ENCODE results near the gene NKAIN4. TPM values are rescaled to one million over a fixed set of nuclear protein-coding genes. Genes with fewer than 3 reads are reported as not detected.
"Not testable (repeated sequence)": the region's sequence is repeated elsewhere in the genome, so short reads cannot be mapped to it uniquely, and the experiment has no call there.

The NKAIN4 gene
- total RNA-seq, 4 donors from 2014 or later, result 40.9 TPM; not detected in 3

DNA sequence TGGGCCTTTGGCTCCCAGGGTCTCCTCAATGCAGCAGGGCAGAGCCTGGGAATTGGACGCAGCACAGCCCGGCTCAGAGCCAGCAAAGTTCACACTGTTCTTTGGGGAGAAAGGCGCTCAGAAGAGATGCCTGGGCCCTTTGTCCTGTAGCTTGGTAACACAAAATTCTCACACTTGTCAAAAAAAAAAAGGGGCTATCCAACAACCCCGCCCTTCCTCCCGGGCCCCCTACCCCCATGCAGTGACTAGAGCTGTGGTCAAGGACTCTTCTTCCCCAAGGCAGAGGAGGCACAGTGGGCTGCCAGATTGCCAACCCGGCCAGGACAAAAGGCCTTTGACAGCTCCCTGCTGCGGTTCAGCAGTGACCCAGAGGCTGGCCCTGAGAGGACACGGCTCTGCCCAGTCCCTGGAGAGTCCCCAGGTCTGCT, 2.0 kb downstream of the NKAIN4 start:
- intact Hi-C loops (cut with DNase I; ENCODE audit: low total_unique reads), result no loop called here
- DNase-seq, result no peak
- Histone ChIP-seq H3K9me3 (no peaks in the 10 kb centered on the region), H3K4me1 (peaks cover 0 to 18% of the 10 kb centered on the region in 2 donors), H3K27ac (no peak overlapping the region), H3K4me3 (no peak overlapping the region), H3K27me3 (peaks cover 5 to 27% of the 10 kb centered on the region in 2 donors), H3K36me3 (no peaks in the 10 kb centered on the region)
- no peak for TF ChIP-seq POLR2A (IDR thresholded peaks at IDR 0.05)
- TF ChIP-seq, protein P1, sequence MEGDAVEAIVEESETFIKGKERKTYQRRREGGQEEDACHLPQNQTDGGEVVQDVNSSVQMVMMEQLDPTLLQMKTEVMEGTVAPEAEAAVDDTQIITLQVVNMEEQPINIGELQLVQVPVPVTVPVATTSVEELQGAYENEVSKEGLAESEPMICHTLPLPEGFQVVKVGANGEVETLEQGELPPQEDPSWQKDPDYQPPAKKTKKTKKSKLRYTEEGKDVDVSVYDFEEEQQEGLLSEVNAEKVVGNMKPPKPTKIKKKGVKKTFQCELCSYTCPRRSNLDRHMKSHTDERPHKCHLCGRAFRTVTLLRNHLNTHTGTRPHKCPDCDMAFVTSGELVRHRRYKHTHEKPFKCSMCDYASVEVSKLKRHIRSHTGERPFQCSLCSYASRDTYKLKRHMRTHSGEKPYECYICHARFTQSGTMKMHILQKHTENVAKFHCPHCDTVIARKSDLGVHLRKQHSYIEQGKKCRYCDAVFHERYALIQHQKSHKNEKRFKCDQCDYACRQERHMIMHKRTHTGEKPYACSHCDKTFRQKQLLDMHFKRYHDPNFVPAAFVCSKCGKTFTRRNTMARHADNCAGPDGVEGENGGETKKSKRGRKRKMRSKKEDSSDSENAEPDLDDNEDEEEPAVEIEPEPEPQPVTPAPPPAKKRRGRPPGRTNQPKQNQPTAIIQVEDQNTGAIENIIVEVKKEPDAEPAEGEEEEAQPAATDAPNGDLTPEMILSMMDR (IDR thresholded peaks at IDR 0.05), result no peak

DNA sequence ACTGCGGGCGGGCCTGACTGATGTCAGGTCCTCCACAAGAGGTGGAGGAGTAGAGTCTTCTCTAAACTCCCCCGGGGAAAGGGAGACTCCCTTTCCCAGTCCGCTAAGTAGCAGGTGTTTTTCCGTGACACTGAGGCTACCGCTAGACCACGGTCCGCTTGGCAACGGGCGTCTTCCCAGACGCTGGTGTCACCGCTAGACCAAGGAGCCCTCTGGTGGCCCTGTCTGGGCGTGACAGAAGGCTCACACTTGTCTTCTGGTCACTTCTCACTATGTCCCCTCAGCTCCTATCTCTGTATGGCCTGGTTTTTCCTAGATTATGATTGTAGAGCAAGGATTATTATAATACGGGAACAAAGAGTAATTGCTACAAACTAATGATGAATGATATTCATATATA, 2.9 kb downstream of the NKAIN4 start:
- H3K27ac ChIP-seq; DNase-seq; H3K36me3 ChIP-seq; H3K4me3 ChIP-seq; intact Hi-C loops (cut with DNase I; ENCODE audit: low total_unique reads); H3K9me3 ChIP-seq: not testable (repeated sequence)
- H3K27me3 ChIP-seq, result peaks cover 5 to 24% of the 10 kb centered on the region in 2 donors
- peaks cover 0 to 18% of the 10 kb centered on the region in 2 donors for H3K4me1 ChIP-seq

DNA sequence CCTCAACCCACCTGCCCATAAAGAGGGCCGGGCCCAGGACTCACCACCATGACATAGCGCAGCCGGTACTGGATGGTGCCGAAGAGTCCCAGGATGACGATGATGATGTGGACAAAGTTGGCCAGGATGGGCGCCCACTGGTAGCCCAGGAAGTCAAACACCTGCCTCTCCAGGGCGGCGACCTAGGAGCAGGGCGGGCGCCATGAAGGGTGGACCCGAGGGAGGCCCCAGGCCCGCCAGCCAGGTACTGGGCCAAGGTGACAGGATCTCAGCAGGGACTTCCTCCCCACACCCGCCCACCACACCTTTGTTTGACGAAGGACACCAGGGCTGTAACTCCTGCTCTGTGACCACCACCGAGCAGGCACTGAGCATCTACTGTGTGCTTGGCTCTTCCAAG, 4.4 kb downstream of the NKAIN4 start:
- Histone ChIP-seq H3K9me3 (no peaks in the 10 kb centered on the region), H3K4me1 (peaks cover 0 to 18% of the 10 kb centered on the region in 2 donors), H3K27me3 (peaks cover 5 to 16% of the 10 kb centered on the region in 2 donors), H3K36me3 (no peaks in the 10 kb centered on the region), H3K4me3 (no peak overlapping the region), H3K27ac (no peak overlapping the region)
- DNase-seq, result no peak
- TF ChIP-seq, protein P1 (IDR thresholded peaks at IDR 0.05), result no peak
- TF ChIP-seq POLR2A (IDR thresholded peaks at IDR 0.05), result no peak
- intact Hi-C loops (cut with DNase I; ENCODE audit: low total_unique reads), result no loop called here

DNA sequence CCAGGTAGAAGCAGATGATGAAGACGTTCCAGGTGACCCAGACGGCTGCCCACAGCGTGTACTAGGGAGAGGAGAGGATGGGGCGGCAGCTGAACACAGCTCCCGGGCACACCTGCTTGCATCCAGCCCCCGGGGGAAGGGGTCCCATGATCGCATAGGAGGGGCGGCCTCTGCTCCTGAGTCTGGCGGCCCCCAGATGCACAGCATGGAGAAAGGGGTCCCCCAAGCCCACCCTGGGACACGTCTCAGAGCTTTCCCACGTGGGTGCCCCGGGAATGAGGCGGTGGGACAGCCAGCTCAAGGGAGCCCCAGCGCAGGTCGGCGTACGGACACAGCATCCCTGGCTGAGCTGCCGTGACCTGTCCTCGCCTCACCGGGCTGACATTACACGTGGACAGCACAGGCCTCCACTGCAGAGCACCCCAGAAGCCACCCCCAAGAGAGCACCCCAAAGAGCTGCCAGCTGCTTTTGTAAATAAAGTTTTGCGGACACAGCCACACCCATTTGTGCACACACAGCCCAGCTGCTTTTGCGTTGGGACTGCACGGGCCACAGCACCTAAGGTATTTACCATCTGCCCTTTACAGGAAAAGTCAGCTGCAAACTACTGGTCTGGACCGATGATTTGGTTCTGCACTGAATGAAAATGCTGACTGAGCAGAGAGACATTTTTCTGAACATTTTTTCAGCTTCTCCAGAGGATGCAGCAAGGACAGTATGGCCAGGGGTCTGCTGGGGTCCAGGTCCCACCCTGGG, 5.2 kb downstream of the NKAIN4 start:
- Histone ChIP-seq H3K27ac (no peak overlapping the region), H3K4me1 (peaks cover 0 to 11% of the 10 kb centered on the region in 2 donors), H3K36me3 (no peaks in the 10 kb centered on the region), H3K4me3 (no peak overlapping the region), H3K9me3 (no peaks in the 10 kb centered on the region), H3K27me3 (peaks cover 3 to 12% of the 10 kb centered on the region in 2 donors)
- intact Hi-C loops (cut with DNase I; ENCODE audit: low total_unique reads), result no loop called here
- DNase-seq, result no peak
- TF ChIP-seq, protein P1 (IDR thresholded peaks at IDR 0.05), result no peak
- no peak for TF ChIP-seq POLR2A (IDR thresholded peaks at IDR 0.05)

DNA sequence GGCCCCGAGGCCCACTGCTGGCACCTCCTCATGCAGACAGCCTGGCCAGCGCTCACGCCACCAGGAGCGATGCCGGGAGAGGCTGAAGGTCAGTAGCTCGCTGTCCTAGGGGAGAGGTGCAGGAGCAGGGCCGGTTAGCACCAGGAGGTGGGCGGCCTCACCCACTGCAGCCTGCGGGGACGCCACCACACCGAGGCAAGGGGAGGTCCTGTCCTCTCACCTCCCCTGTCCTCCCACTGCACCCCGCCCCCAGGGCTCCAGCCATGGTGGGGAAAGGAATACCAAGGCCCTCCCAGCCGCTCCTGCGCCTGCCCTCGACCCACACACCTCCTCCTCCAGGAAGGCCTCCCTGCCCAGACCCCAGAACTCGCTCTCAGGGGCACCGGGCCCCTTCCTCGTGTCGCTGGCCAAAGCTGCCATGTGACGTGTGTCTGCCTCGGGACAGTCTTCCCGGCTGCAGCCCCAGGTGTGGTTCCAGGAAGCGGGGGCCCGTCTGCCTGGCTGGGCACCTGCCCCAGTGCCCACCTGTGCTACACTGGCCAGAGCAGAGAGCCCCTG, 6.5 kb downstream of the NKAIN4 start:
- H3K27ac ChIP-seq, result no peak overlapping the region
- no peak for TF ChIP-seq POLR2A (IDR thresholded peaks at IDR 0.05)
- H3K27me3 ChIP-seq, result peaks cover 0 to 7% of the 10 kb centered on the region in 2 donors
- no peak overlapping the region for H3K4me3 ChIP-seq
- H3K9me3 ChIP-seq, result no peaks in the 10 kb centered on the region
- DNase-seq, result no peak
- no peaks in the 10 kb centered on the region for H3K4me1 ChIP-seq
- intact Hi-C loops (cut with DNase I; ENCODE audit: low total_unique reads), result no loop called here
- no peaks in the 10 kb centered on the region for H3K36me3 ChIP-seq

DNA sequence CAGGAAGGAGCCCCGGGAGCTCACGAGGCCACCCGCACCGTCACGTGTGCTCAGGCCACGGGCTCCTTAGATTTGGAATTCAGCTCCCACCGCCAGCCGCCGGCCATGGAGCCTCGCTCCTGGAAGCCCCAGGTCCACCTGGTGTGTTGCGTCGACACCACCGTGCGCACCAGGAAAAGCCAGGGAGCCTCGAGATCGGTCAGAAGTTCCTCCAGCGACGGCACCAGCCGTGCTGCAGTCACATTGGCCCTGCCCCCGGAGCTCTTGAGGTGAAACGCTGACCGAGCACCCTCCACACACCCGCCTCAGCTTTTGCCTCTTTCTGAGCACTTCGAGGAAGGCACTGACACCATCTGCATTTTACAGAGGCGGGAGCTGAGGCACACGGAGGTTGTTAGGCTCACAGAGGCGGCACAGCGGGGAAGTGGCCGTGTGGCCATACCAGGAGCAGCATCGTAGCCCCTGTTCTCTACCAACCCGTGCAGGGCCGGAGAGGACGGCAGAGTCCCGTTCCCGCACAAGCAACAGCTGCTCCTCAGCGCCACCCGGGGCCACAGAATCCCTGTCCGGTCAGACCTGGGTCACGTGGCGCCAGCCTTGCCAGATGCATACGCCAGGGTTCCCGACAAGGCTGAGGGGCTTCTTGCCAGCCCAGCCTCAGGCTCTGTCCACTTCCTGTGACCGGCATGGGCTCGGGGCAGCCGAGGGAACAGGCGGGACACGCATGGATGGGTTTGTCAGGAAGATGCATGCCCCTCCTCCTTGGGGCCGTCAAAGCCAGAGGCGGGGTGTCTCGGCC, 7.6 kb downstream of the NKAIN4 start:
- H3K4me1 ChIP-seq, result no peaks in the 10 kb centered on the region
- intact Hi-C loops (cut with DNase I; ENCODE audit: low total_unique reads), result no loop called here
- no peak overlapping the region for H3K4me3 ChIP-seq
- H3K27ac ChIP-seq, result no peak overlapping the region
- no peak for DNase-seq
- H3K9me3 ChIP-seq, result no peaks in the 10 kb centered on the region
- H3K36me3 ChIP-seq, result no peaks in the 10 kb centered on the region
- TF ChIP-seq, protein P1 (IDR thresholded peaks at IDR 0.05), result no peak
- TF ChIP-seq POLR2A (IDR thresholded peaks at IDR 0.05), result no peak
- peaks cover 0 to 2% of the 10 kb centered on the region in 2 donors for H3K27me3 ChIP-seq
